GM12878 (cell line): ENCODE measurements around the gene SMIM14. TPM values are rescaled to one million over a fixed set of nuclear protein-coding genes. Genes with fewer than 3 reads are reported as not detected.

ENCODE experiments used
- ATF7 ChIP-seq: fragments of 450-650 bp; IDR thresholded peaks from 2 replicates; pipeline ENCODE4 v1.6.1; 2016; ENCODE audit warnings: low read depth, mild to moderate bottlenecking
- BHLHE40 ChIP-seq, 2 experiments: fragments of 450-650 bp in 1 of 2; IDR thresholded peaks; 2 replicates each; pipeline ENCODE4 v1.6.1; 2011 to 2017; ENCODE audit warnings: low read depth in 2 of 2, borderline replicate concordance in 1 of 2, improper control_type of control experiment in 1 of 2, low read length in 1 of 2, mild to moderate bottlenecking in 1 of 2
- BMI1 ChIP-seq: fragments of 450-650 bp; IDR thresholded peaks from 2 replicates; pipeline ENCODE4 v1.6.1; 2016; ENCODE audit warnings: mild to moderate bottlenecking, moderate library complexity, borderline replicate concordance
- CHD2 ChIP-seq: IDR thresholded peaks from 2 replicates; pipeline ENCODE4 v1.6.1; 2011; ENCODE audit warnings: low read depth, low read length, improper control_type of control experiment, borderline replicate concordance
- CREB1 ChIP-seq: IDR thresholded peaks from 2 replicates; pipeline ENCODE4 v1.6.1; 2012; ENCODE audit warnings: low read depth, mild to moderate bottlenecking, inconsistent platforms
- E2F4 ChIP-seq: IDR thresholded peaks from 2 replicates; pipeline ENCODE4 v1.6.1; 2012; ENCODE audit warnings: low read depth, low read length, improper control_type of control experiment
- EGR1 ChIP-seq, 2 experiments: IDR thresholded peaks; 1 replicate in 1 of 2; 2 replicates in 1 of 2; pipeline ENCODE4 v1.6.1; 2011 to 2012; ENCODE audit warnings: low read depth in 2 of 2, low read length in 2 of 2, borderline replicate concordance in 1 of 2, mild to moderate bottlenecking in 1 of 2, moderate library complexity in 1 of 2
- EZH2 ChIP-seq: IDR thresholded peaks from 2 replicates; pipeline ENCODE4 v1.6.1; 2012; ENCODE audit warnings: low read depth, mild to moderate bottlenecking, control low read depth, inconsistent platforms, low read length, borderline replicate concordance; ENCODE audit not compliant: control insufficient read depth
- FOXK2 ChIP-seq: fragments of 450-650 bp; IDR thresholded peaks from 2 replicates; pipeline ENCODE4 v1.6.1; 2017; ENCODE audit warnings: mild to moderate bottlenecking, moderate library complexity
- GATAD2B ChIP-seq: fragments of 450-650 bp; conservative IDR thresholded peaks from 2 replicates; pipeline ENCODE4 v1.6.1; 2017; ENCODE audit warnings: low read depth, mild to moderate bottlenecking, moderate library complexity
- HCFC1 ChIP-seq: fragments of 150-350 bp; IDR thresholded peaks from 2 replicates; pipeline ENCODE4 v1.6.1; 2014; ENCODE audit warnings: low read length
- HDGF ChIP-seq: fragments of 450-650 bp; IDR thresholded peaks from 2 replicates; pipeline ENCODE4 v1.6.1; 2016; ENCODE audit warnings: antibody characterized with exemption
- IKZF2 ChIP-seq, 2 experiments: fragments of 450-650 bp; IDR thresholded peaks; 2 replicates each; pipeline ENCODE4 v1.6.1; 2017; ENCODE audit warnings: mild to moderate bottlenecking in 2 of 2, moderate library complexity in 2 of 2
- MEF2A ChIP-seq: IDR thresholded peaks from 2 replicates; pipeline ENCODE4 v1.6.1; 2011; ENCODE audit warnings: low read depth, mild to moderate bottlenecking, low read length, moderate library complexity; ENCODE audit not compliant: insufficient read depth
- NBN ChIP-seq: fragments of 450-650 bp; IDR thresholded peaks from 2 replicates; pipeline ENCODE4 v1.6.1; 2016
- NR2C1 ChIP-seq: fragments of 450-650 bp; IDR thresholded peaks from 2 replicates; pipeline ENCODE4 v1.6.1; 2017; ENCODE audit warnings: antibody characterized with exemption, mild to moderate bottlenecking, moderate library complexity
- RAD21 ChIP-seq: IDR thresholded peaks from 2 replicates; pipeline ENCODE4 v1.6.1; 2011; ENCODE audit warnings: mild to moderate bottlenecking, low read depth, low read length, moderate library complexity; ENCODE audit not compliant: insufficient read depth
- RB1 ChIP-seq: fragments of 450-650 bp; formaldehyde crosslinking; IDR thresholded peaks from 2 replicates; pipeline ENCODE4 v1.6.1; 2017; ENCODE audit warnings: mild to moderate bottlenecking, borderline replicate concordance
- RBBP5 ChIP-seq: fragments of 200-600 bp; sonication (generic); conservative IDR thresholded peaks from 2 replicates; pipeline ENCODE4 v1.6.1; 2016
- RELA ChIP-seq: fragments of 450-650 bp; IDR thresholded peaks from 2 replicates; pipeline ENCODE4 v1.8.0; 2014; ENCODE audit warnings: borderline replicate concordance; ENCODE audit not compliant: partially characterized antibody
- SIX5 ChIP-seq: IDR thresholded peaks from 2 replicates; pipeline ENCODE4 v1.6.1; 2011; ENCODE audit warnings: mild to moderate bottlenecking, low read depth, low read length, moderate library complexity; ENCODE audit not compliant: severe bottlenecking
- SMAD5 ChIP-seq: IDR thresholded peaks from 2 replicates; pipeline ENCODE4 v1.6.1; 2016; ENCODE audit warnings: antibody characterized with exemption, low read depth
- SMC3 ChIP-seq: IDR thresholded peaks from 2 replicates; pipeline ENCODE4 v1.6.1; 2011; ENCODE audit warnings: low read length, improper control_type of control experiment, borderline replicate concordance
- SUZ12 ChIP-seq: fragments of 200-600 bp; sonication (generic); IDR thresholded peaks from one replicate; pipeline ENCODE4 v1.6.1; 2018; ENCODE audit warnings: antibody characterized with exemption, mild to moderate bottlenecking; ENCODE audit not compliant: unreplicated experiment
- TAF1 ChIP-seq: IDR thresholded peaks from 2 replicates; pipeline ENCODE4 v1.6.1; 2011; ENCODE audit warnings: mild to moderate bottlenecking, low read depth, low read length, borderline replicate concordance
- TCF12 ChIP-seq: IDR thresholded peaks from 2 replicates; pipeline ENCODE4 v1.6.1; 2011; ENCODE audit warnings: low read depth, mild to moderate bottlenecking, low read length
- WRNIP1 ChIP-seq: IDR thresholded peaks from 2 replicates; pipeline ENCODE4 v1.6.1; 2011; ENCODE audit warnings: low read depth, low read length, improper control_type of control experiment, borderline replicate concordance
- YY1 ChIP-seq: IDR thresholded peaks from 2 replicates; pipeline ENCODE4 v1.6.1; 2011; ENCODE audit warnings: low read depth, mild to moderate bottlenecking, low read length
- ZNF217 ChIP-seq: fragments of 450-650 bp; IDR thresholded peaks from 2 replicates; pipeline ENCODE4 v1.6.1; 2017; ENCODE audit warnings: antibody characterized with exemption, mild to moderate bottlenecking
- polyA plus RNA-seq, 11 experiments: library from polyadenylated mRNA; depleted of rRNA in 4 of 11; unstranded in 6 of 11; stranded (reverse) in 5 of 11; fragments of >200 nt; fragmentation: Nextera tagmentation in 4 of 11; fragmentation: Illumina TruSeq in 1 of 11; extraction: Ambion mirVana in 4 of 11; extraction: Trizol in 1 of 11; gene quantifications; 1 replicate in 1 of 11; 2 replicates in 10 of 11; pipeline versions ENCODE4 v1.2.1 to v1.2.3, GENCODE V29; 2011 to 2016; ENCODE audit warnings: inconsistent platforms in 2 of 11, missing spikeins in 2 of 11, low read depth in 1 of 11
- total RNA-seq, 4 experiments: library from RNA; depleted of rRNA in 3 of 4; stranded (reverse); fragments of >200 nt in 3 of 4; fragmentation: Illumina TruSeq in 1 of 4; extraction: Trizol in 1 of 4; gene quantifications; 2 replicates each; pipeline versions ENCODE4 v1.2.1 to v1.2.3, GENCODE V29; 2013 to 2021

The SMIM14 gene
- total and polyA plus RNA-seq, 10 of the 15 experiments (the other 5 are each of a cell fraction or from before 2014, with no cell fraction given) = 125 to 671 (median 188) TPM

- no peak for TF ChIP-seq WRNIP1
- TF ChIP-seq RAD21 = 0 out of 2 replicates have a peak, but pooled peaks have one; percentile 13
- TF ChIP-seq TCF12 = no peak
- TF ChIP-seq CHD2 = peak; percentile 18; the same call in 1 of the 2 replicates
- no peak; the same call in 1 of the 2 replicates for TF ChIP-seq ZNF217
- TF ChIP-seq RB1 = peak; percentile 74; the same call in 1 of the 2 replicates
- no peak for TF ChIP-seq MEF2A
- TF ChIP-seq EGR1 (IDR thresholded peaks at IDR 0.05; ENCODE audit: borderline replicate concordance in 1 of 2, low read depth in 2 of 2, low read length in 2 of 2) = peak; percentile 46 to 83
- TF ChIP-seq EZH2 = no peak
- peak; percentile 5 for TF ChIP-seq SIX5
- peak; percentile 21; the same call in 1 of the 2 replicates for TF ChIP-seq TAF1
- 0 out of 2 replicates have a peak, but pooled peaks have one; percentile 32 for TF ChIP-seq NBN
- 0 out of 2 replicates have a peak, but pooled peaks have one; percentile 3 for TF ChIP-seq SMC3
- TF ChIP-seq ATF7 = no peak
- peak; percentile 44 for TF ChIP-seq NR2C1
- 0 out of 2 replicates have a peak, but pooled peaks have one; percentile 29 for TF ChIP-seq RBBP5
- 0 out of 2 replicates have a peak, but pooled peaks have one; percentile 74 for TF ChIP-seq HDGF
- TF ChIP-seq BHLHE40 (IDR thresholded peaks at IDR 0.05; ENCODE audit: borderline replicate concordance in 1 of 2, low read depth in 2 of 2, low read length in 1 of 2) = peak; percentile 40 to 60; a peak in 2 of 4 replicates
- TF ChIP-seq CREB1 = peak; percentile 76; the same call in 1 of the 2 replicates
- no peak for TF ChIP-seq E2F4
- TF ChIP-seq GATAD2B = peak; percentile 92
- TF ChIP-seq YY1 = peak; percentile 70
- peak; percentile 33; the same call in 1 of the 2 replicates for TF ChIP-seq HCFC1
- no peak for TF ChIP-seq FOXK2
- TF ChIP-seq RELA = peak; percentile 69
- TF ChIP-seq SUZ12 = no peak
- no peak for TF ChIP-seq BMI1
- peak in 1 of 2 experiments; percentile 45; a peak in 1 of 4 replicates for TF ChIP-seq IKZF2 (IDR thresholded peaks at IDR 0.05)
- TF ChIP-seq SMAD5 = peak; percentile 59
Observed at GRCh38 chr4:39527296-39528060, 111.2 kb downstream of the SMIM14 start, which contains the start of gene UGDH (continued).
